K562 (cell line): Measurements from ENCODE around the gene DAG1. TPM values are rescaled to one million over a fixed set of nuclear protein-coding genes. Genes with fewer than 3 reads are reported as not detected.

Experiments
- CTBP1 ChIP-seq: fragments of 450-650 bp; IDR thresholded peaks from 2 replicates; pipeline ENCODE4 v1.6.1; 2016; ENCODE audit warnings: borderline replicate concordance
- HMGXB4 ChIP-seq: sonication (generic); formaldehyde crosslinking; IDR thresholded peaks from 2 replicates; pipeline ENCODE4 v1.8.1; 2023; ENCODE audit warnings: mild to moderate bottlenecking, missing genetic modification reagents
- MIER1 ChIP-seq: fragments of 450-650 bp; IDR thresholded peaks from 2 replicates; pipeline ENCODE4 v1.6.1; 2016; ENCODE audit warnings: antibody characterized with exemption, mild to moderate bottlenecking, low read depth
- NCOA4 ChIP-seq: fragments of 450-650 bp; IDR thresholded peaks from 2 replicates; pipeline ENCODE4 v1.6.1; 2018; ENCODE audit warnings: mild to moderate bottlenecking; ENCODE audit not compliant: partially characterized antibody
- NFATC3 ChIP-seq: fragments of 450-650 bp; IDR thresholded peaks from 2 replicates; pipeline ENCODE4 v1.6.1; 2017; ENCODE audit warnings: mild to moderate bottlenecking
- NR2C1 ChIP-seq, 2 experiments: fragments of 450-650 bp; IDR thresholded peaks; 2 replicates each; pipeline ENCODE4 v1.6.1; 2017; ENCODE audit warnings: mild to moderate bottlenecking in 2 of 2, antibody characterized with exemption in 1 of 2, inconsistent platforms in 1 of 2, missing compliant biosample characterization in 1 of 2, missing genetic modification characterization in 1 of 2
- PBX2 ChIP-seq, 2 experiments: IDR thresholded peaks in 1 of 2; conservative IDR thresholded peaks in 1 of 2; 2 replicates each; pipeline ENCODE4 v1.6.1; 2016; ENCODE audit warnings: low read depth in 2 of 2, mild to moderate bottlenecking in 1 of 2, missing compliant biosample characterization in 1 of 2, missing genetic modification characterization in 1 of 2, moderate library complexity in 1 of 2
- TCF7L2 ChIP-seq: fragments of 150-350 bp; IDR thresholded peaks from 2 replicates; pipeline ENCODE4 v1.6.1; 2016; ENCODE audit warnings: low read depth, mild to moderate bottlenecking, low read length, moderate library complexity
- TEAD1 ChIP-seq, 2 experiments: fragments of 450-650 bp in 1 of 2; sonication (generic) in 1 of 2; formaldehyde crosslinking; IDR thresholded peaks; 2 replicates each; pipeline versions ENCODE4 v1.4.0 to v1.8.0; 2020 to 2022; ENCODE audit warnings: mild to moderate bottlenecking in 2 of 2, missing genetic modification reagents in 1 of 2
- THAP12 ChIP-seq: fragments of 250-450 bp; sonication (Bioruptor Pico); IDR thresholded peaks from 2 replicates; pipeline ENCODE4 v1.9.0; 2021; ENCODE audit warnings: mild to moderate bottlenecking, inconsistent platforms
- ZBTB9 ChIP-seq: fragments of 450-650 bp; formaldehyde crosslinking; IDR thresholded peaks from 2 replicates; pipeline ENCODE4 v1.4.0; 2020; ENCODE audit warnings: mild to moderate bottlenecking, moderate library complexity
- ZFP36 ChIP-seq: fragments of 150-350 bp; IDR thresholded peaks from 2 replicates; pipeline ENCODE4 v1.6.1; 2018; ENCODE audit warnings: low read length, low read depth; ENCODE audit not compliant: partially characterized antibody
- ZNF217 ChIP-seq: sonication (generic); formaldehyde crosslinking; IDR thresholded peaks from 2 replicates; pipeline ENCODE4 v1.8.0; 2022; ENCODE audit warnings: mild to moderate bottlenecking, missing genetic modification reagents
- ZNF778 ChIP-seq: fragments of 450-650 bp; formaldehyde crosslinking; IDR thresholded peaks from 2 replicates; pipeline ENCODE4 v1.4.0; 2020; ENCODE audit warnings: mild to moderate bottlenecking, moderate library complexity
- polyA plus RNA-seq, 8 experiments: library from polyadenylated mRNA; depleted of rRNA in 4 of 8; stranded (reverse) in 5 of 8; unstranded in 3 of 8; fragments of >200 nt; fragmentation: Nextera tagmentation in 2 of 8; fragmentation: Illumina TruSeq in 1 of 8; extraction: Ambion mirVana in 2 of 8; extraction: Trizol in 1 of 8; gene quantifications; 2 replicates each; pipeline versions ENCODE4 v1.2.1 to v1.2.3, GENCODE V29; 2011 to 2014; ENCODE audit warnings: inconsistent platforms in 1 of 8, missing spikeins in 1 of 8
- total RNA-seq, 7 experiments: library from RNA; depleted of rRNA in 6 of 7; stranded (reverse); fragments of >200 nt in 6 of 7; fragmentation: Illumina TruSeq in 2 of 7; extraction: Trizol in 2 of 7; gene quantifications; 2 replicates each; pipeline versions ENCODE4 v1.2.1 to v1.2.3, GENCODE V29; 2011 to 2021; ENCODE audit warnings: low replicate concordance in 1 of 7
- TF ChIP-seq, protein P1 (sequence below), 2 experiments: fragments of 200-800 bp in 1 of 2; sonication (Bioruptor generic) in 1 of 2; sonication (generic) in 1 of 2; formaldehyde crosslinking in 1 of 2; IDR thresholded peaks in 1 of 2; conservative IDR thresholded peaks in 1 of 2; 2 replicates each; pipeline versions ENCODE4 v1.5.0 to v1.6.1; 2016 to 2020; ENCODE audit warnings: missing compliant biosample characterization in 1 of 2, missing genetic modification characterization in 1 of 2, missing genetic modification reagents in 1 of 2

DAG1 gene
- total and polyA plus RNA-seq, 9 of the 15 experiments (the other 6 are each of a cell fraction or from before 2014, with no cell fraction given) = 0.29 to 19.6 (median 8.2) TPM

DNA sequence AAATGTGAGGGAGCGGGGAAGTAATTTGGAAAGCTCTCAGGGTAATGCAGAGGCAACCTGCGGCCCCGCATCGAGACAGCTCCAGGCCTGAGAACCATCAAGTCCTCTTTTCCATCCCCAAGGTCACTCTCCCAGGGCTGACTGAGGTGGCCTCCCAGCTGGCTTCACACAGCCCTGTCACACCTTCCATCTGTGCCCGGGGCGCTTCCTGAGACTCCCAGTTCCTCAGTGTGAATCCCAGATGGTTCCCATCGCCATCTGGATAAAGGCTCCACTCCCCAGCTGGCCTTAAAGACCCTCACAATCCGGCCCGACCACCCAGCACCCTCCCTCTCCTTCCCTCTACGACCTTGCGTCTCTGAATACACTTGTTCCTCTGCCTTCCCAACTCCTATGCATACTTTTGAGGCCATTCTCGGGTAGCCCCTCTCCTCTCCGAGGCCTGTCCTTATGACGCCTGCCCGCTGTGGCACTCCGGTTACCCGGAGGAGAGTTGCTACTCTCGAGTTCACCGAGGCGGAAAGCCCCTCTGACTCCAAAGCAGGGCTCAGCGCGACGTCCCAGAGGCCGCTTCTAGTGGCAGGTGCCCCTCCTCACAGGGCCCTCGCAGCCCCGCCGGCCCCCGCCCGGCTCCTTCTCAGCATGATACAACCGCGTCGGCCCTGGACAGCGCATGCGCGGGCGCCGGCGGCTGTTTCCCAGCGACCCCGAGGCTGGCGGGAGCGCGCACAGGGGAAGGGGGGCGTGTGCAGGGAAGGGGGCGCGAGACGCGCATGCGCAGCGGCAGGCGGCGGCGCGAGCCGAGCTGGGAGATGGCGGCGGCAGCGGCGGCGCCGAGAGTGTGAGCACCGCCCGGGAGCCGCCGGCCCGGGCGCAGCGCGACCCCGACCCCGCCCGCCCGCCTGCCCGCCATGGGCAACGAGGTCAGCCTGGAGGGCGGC is 83.9 kb downstream of the DAG1 start, which contains the start of gene BSN (continued):
- TF ChIP-seq ZBTB9 (CRISPR knock-in tag) (no peak), NCOA4 (no peak), HMGXB4 (CRISPR knock-in tag) (no peak), CTBP1 (no peak), TEAD1 (CRISPR knock-in tag; IDR thresholded peaks at IDR 0.05) (0 out of 4 replicates have a peak, but pooled peaks of 1 of the 2 experiments have one; percentile 27), ZFP36 (no peak), NR2C1 (IDR thresholded peaks at IDR 0.05) (no peak), NR2C1 (tag; IDR thresholded peaks at IDR 0.05) (no peak), TCF7L2 (no peak), PBX2 (CRISPR knock-in tag; IDR thresholded peaks at IDR 0.05; ENCODE audit: low read depth) (no peak), PBX2 (tag; conservative IDR thresholded peaks at IDR 0.05; ENCODE audit: low read depth) (no peak), ZNF778 (CRISPR knock-in tag) (no peak), ZNF217 (no peak), MIER1 (0 out of 2 replicates have a peak, but pooled peaks have one; percentile 59), THAP12 (CRISPR knock-in tag) (no peak), NFATC3 (no peak)
- TF ChIP-seq, protein P1, sequence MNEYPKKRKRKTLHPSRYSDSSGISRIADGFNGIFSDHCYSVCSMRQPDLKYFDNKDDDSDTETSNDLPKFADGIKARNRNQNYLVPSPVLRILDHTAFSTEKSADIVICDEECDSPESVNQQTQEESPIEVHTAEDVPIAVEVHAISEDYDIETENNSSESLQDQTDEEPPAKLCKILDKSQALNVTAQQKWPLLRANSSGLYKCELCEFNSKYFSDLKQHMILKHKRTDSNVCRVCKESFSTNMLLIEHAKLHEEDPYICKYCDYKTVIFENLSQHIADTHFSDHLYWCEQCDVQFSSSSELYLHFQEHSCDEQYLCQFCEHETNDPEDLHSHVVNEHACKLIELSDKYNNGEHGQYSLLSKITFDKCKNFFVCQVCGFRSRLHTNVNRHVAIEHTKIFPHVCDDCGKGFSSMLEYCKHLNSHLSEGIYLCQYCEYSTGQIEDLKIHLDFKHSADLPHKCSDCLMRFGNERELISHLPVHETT (CRISPR knock-in tag; conservative IDR thresholded peaks at IDR 0.05 in 1 of 2, IDR thresholded peaks at IDR 0.05 in 1 of 2) = no peak
